ENCODE results near the gene PPP4C.

Gene PPP4C

GRCh38 chr16:30054959-30055553 is 20.7 kb upstream of the PPP4C start:
- TF ChIP-seq CTCF (IDR thresholded peaks at IDR 0.05; ENCODE audit: low read depth, low read length, missing control alignments) = peak; percentile 83
- no peak overlapping the region for H3K4me3 ChIP-seq (ENCODE audit: low read depth, low read length)
- DNase-seq (ENCODE audit: low read depth) = no peak

GRCh38 chr16:30060346-30060745 is 15.4 kb upstream of the PPP4C start:
- TF ChIP-seq CTCF (IDR thresholded peaks at IDR 0.05; ENCODE audit: low read depth, low read length, missing control alignments) = no peak

GRCh38 chr16:30060836-30061554 is 14.8 kb upstream of the PPP4C start:
- no peak for DNase-seq (ENCODE audit: low read depth)
- TF ChIP-seq CTCF (IDR thresholded peaks at IDR 0.05; ENCODE audit: low read depth, low read length, missing control alignments) = no peak
- H3K4me3 ChIP-seq (ENCODE audit: low read depth, low read length) = no peak overlapping the region

More at GRCh38 chr16:30060346-30060745, 15.4 kb upstream of the PPP4C start:
- DNase-seq (ENCODE audit: low read depth) = no peak
- no peak overlapping the region for H3K4me3 ChIP-seq (ENCODE audit: low read depth, low read length)

- no peak for TF ChIP-seq CTCF (IDR thresholded peaks at IDR 0.05; ENCODE audit: low read depth, low read length, missing control alignments)
- no peak for DNase-seq (ENCODE audit: low read depth)
- peak overlapping the region; percentile 78 for H3K4me3 ChIP-seq (ENCODE audit: low read depth, low read length)
These were observed 12.4 kb upstream of the PPP4C start for GRCh38 chr16:30063278-30063892.

- peak; percentile 39 for TF ChIP-seq CTCF (IDR thresholded peaks at IDR 0.05; ENCODE audit: low read depth, low read length, missing control alignments)
- peak; percentile 46 for DNase-seq (ENCODE audit: low read depth)
These were observed 11.7 kb upstream of the PPP4C start for GRCh38 chr16:30063893-30064728.

GRCh38 chr16:30064729-30065101 is 11.1 kb upstream of the PPP4C start:
- TF ChIP-seq CTCF (IDR thresholded peaks at IDR 0.05; ENCODE audit: low read depth, low read length, missing control alignments) = no peak
- DNase-seq (ENCODE audit: low read depth) = no peak
- H3K4me3 ChIP-seq (ENCODE audit: low read depth, low read length) = peak overlapping the region; percentile 78

More at GRCh38 chr16:30063893-30064728, 11.7 kb upstream of the PPP4C start:
- peak overlapping the region; percentile 78 for H3K4me3 ChIP-seq (ENCODE audit: low read depth, low read length)
